Tibial artery (tissue), 4 donors: ENCODE data around the gene AMDHD1.

ENCODE experiments used
- DNase-seq, 2 donors: peaks; one replicate each; pipeline ENCODE4 v3.0.0-alpha.2; 2019
- H3K27ac ChIP-seq, 2 donors: fragments of 200-600 bp; sonication (generic) in 1 of 2; 1 replicate in 1 of 2; 2 replicates in 1 of 2; pipeline ENCODE4 v1.5.1; 2018 to 2019; ENCODE audit warnings: mild to moderate bottlenecking in 1 of 2
- H3K27me3 ChIP-seq, 2 donors: fragments of 200-600 bp; sonication (generic) in 1 of 2; one replicate each; pipeline versions ENCODE4 v1.5.1 to v1.6.0; 2016 to 2019
- H3K36me3 ChIP-seq, 3 donors: fragments of 200-600 bp; sonication (generic) in 2 of 3; one replicate each; pipeline ENCODE4 v1.5.1; 2016 to 2019; ENCODE audit warnings: mild to moderate bottlenecking in 2 of 3
- H3K4me1 ChIP-seq, 4 donors: fragments of 200-600 bp; sonication (generic) in 2 of 4; 1 replicate in 3 of 4; 2 replicates in 1 of 4; pipeline ENCODE4 v1.5.1; 2016 to 2019
- H3K4me3 ChIP-seq, 2 donors: fragments of 200-600 bp; sonication (generic) in 1 of 2; 1 replicate in 1 of 2; 2 replicates in 1 of 2; pipeline ENCODE4 v1.5.1; 2018 to 2019; ENCODE audit warnings: mild to moderate bottlenecking in 2 of 2
- H3K9me3 ChIP-seq, 3 donors: fragments of 200-600 bp; sonication (generic) in 1 of 3; one replicate each; pipeline ENCODE4 v1.5.1; 2016 to 2019
- CTCF ChIP-seq, 2 experiments: fragments of 200-600 bp in 1 of 2; fragments of 450-650 bp in 1 of 2; IDR thresholded peaks; one replicate each; pipeline ENCODE4 v1.5.1; 2017 to 2019; ENCODE audit warnings: antibody characterized with exemption in 2 of 2, mild to moderate bottlenecking in 1 of 2, moderate library complexity in 1 of 2
- intact Hi-C: fragments of 100-400 bp; cut with DNase I; formaldehyde crosslinking; loops from one replicate; pipeline ENCODE4 v1.15.0; 2023; ENCODE audit warnings: low total_unique reads

AMDHD1 gene

GRCh38 chr12:95918194-95918993 lies 24.7 kb upstream of the AMDHD1 start:
- Histone ChIP-seq H3K9me3 (no peaks in the 10 kb centered on the region), H3K4me1 (no peaks in the 10 kb centered on the region), H3K4me3 (no peak overlapping the region), H3K36me3 (no peaks in the 10 kb centered on the region), H3K27ac (no peak overlapping the region), H3K27me3 (no peaks in the 10 kb centered on the region)
- DNase-seq: peak in 1 of 2 donors; percentile 22
- TF ChIP-seq CTCF (IDR thresholded peaks at IDR 0.05): peak; percentile 52 to 73
- intact Hi-C loops: loop anchor here (10.0 kb wide), 1 partner anchor 296 kb away; no protein-coding TSS in a partner anchor

GRCh38 chr12:95919110-95919509 lies 24.0 kb upstream of the AMDHD1 start:
- no peaks in the 10 kb centered on the region for H3K4me1 ChIP-seq
- H3K4me3 ChIP-seq: no peak overlapping the region
- H3K27ac ChIP-seq: no peak overlapping the region
- DNase-seq: no peak
- TF ChIP-seq CTCF (IDR thresholded peaks at IDR 0.05): no peak
- no peaks in the 10 kb centered on the region for H3K27me3 ChIP-seq
- H3K9me3 ChIP-seq: no peaks in the 10 kb centered on the region
- intact Hi-C loops: loop anchor here (10.0 kb wide), 1 partner anchor 296 kb away; no protein-coding TSS in a partner anchor
- H3K36me3 ChIP-seq: no peaks in the 10 kb centered on the region

GRCh38 chr12:95922231-95922630 lies 20.9 kb upstream of the AMDHD1 start:
- no peak for DNase-seq
- Histone ChIP-seq H3K27me3 (no peaks in the 10 kb centered on the region), H3K9me3 (no peaks in the 10 kb centered on the region), H3K4me3 (no peak overlapping the region), H3K27ac (no peak overlapping the region), H3K4me1 (no peaks in the 10 kb centered on the region), H3K36me3 (no peaks in the 10 kb centered on the region)
- intact Hi-C loops: no loop called here
- TF ChIP-seq CTCF (IDR thresholded peaks at IDR 0.05): no peak

- intact Hi-C loops: loop anchor here (10.0 kb wide), 1 partner anchor 86 kb away; the partner anchor contains the start of gene SNRPF
- Histone ChIP-seq H3K4me1 (peaks cover 0 to 15% (median 4%) of the 10 kb centered on the region in 4 donors), H3K9me3 (no peaks in the 10 kb centered on the region), H3K27ac (no peak overlapping the region), H3K36me3 (no peaks in the 10 kb centered on the region), H3K27me3 (no peaks in the 10 kb centered on the region), H3K4me3 (no peak overlapping the region)
- no peak for TF ChIP-seq CTCF (IDR thresholded peaks at IDR 0.05)
- DNase-seq: no peak
Observed at GRCh38 chr12:95940514-95940913, 2.6 kb upstream of the AMDHD1 start.

- peak overlapping the region; percentile 66 to 70 for H3K27ac ChIP-seq
- TF ChIP-seq CTCF (IDR thresholded peaks at IDR 0.05): no peak
- H3K36me3 ChIP-seq: no peaks in the 10 kb centered on the region
- H3K4me1 ChIP-seq: peaks cover 0 to 15% (median 4%) of the 10 kb centered on the region in 4 donors
- H3K4me3 ChIP-seq: peak overlapping the region; percentile 71 to 77
- intact Hi-C loops: loop anchor here (10.0 kb wide), 1 partner anchor 87 kb away; the partner anchor contains the start of gene SNRPF
- no peaks in the 10 kb centered on the region for H3K9me3 ChIP-seq
- no peak for DNase-seq
- H3K27me3 ChIP-seq: no peaks in the 10 kb centered on the region
Observed at GRCh38 chr12:95942101-95942523, 1.0 kb upstream of the AMDHD1 start.
